ENCODE measurements around the gene ATOH8. TPM values are rescaled to one million over a fixed set of nuclear protein-coding genes. Genes with fewer than 3 reads are reported as not detected.

ATOH8 gene
- polyA plus RNA-seq, 1 experiment = 2.8 TPM

GRCh38 chr2:85831735-85832134, 77.9 kb downstream of the ATOH8 start:
- H3K27ac ChIP-seq (ENCODE audit: low read depth, low read length) = no peak overlapping the region
- ChIA-PET POLR2A (no interaction called here), CTCF (interaction anchor here (1.4 to 13.1 kb wide), 2 partner anchors 10 to 246 kb away, joined by 3 to 375 read pairs; no protein-coding TSS in a partner anchor)
- no peak for DNase-seq (ENCODE audit: low read depth, low spot score)
- H3K27me3 ChIP-seq (ENCODE audit: control insufficient read depth, insufficient read depth, low read length) = peaks cover 2% of the 10 kb centered on the region
- H3K4me3 ChIP-seq (ENCODE audit: low read depth, low read length) = no peak overlapping the region
- no peak for TF ChIP-seq CTCF (IDR thresholded peaks at IDR 0.05; ENCODE audit: low read depth, low read length)
- no peaks in the 10 kb centered on the region for H3K9me3 ChIP-seq (ENCODE audit: control insufficient read depth, insufficient read depth, low read length)

GRCh38 chr2:85834466-85834865, 80.7 kb downstream of the ATOH8 start:
- peaks cover 2% of the 10 kb centered on the region for H3K27me3 ChIP-seq (ENCODE audit: control insufficient read depth, insufficient read depth, low read length)
- no peak overlapping the region for H3K4me3 ChIP-seq (ENCODE audit: low read depth, low read length)
- no peaks in the 10 kb centered on the region for H3K9me3 ChIP-seq (ENCODE audit: control insufficient read depth, insufficient read depth, low read length)
- DNase-seq (ENCODE audit: low read depth, low spot score) = no peak
- H3K27ac ChIP-seq (ENCODE audit: low read depth, low read length) = no peak overlapping the region
- ChIA-PET POLR2A (no interaction called here), CTCF (interaction anchor here (0.7 to 2.3 kb wide), 2 partner anchors 52 to 245 kb away, joined by 3 to 6 read pairs; no protein-coding TSS in a partner anchor)
- no peak for TF ChIP-seq CTCF (IDR thresholded peaks at IDR 0.05; ENCODE audit: low read depth, low read length)

Small RNAs within 50 kb of the gene (small RNA-seq; reads per million reads assigned to genes)
- gene MIR6071 (ENCODE audit: insufficient read length, low read depth) (not detected), gene RN7SKP83 (ENCODE audit: insufficient read length, low read depth) (not detected), gene RNU1-38P (ENCODE audit: insufficient read length, low read depth) (not detected)

Other genes with a start within 250 kb of the ATOH8 start
- 362 and 409 TPM in 2 replicates for gene MAT2A, start 214.8 kb upstream of the ATOH8 start, polyA plus RNA-seq (2011; rRNA removed)
- 44.0 and 53.8 TPM in 2 replicates for gene GGCX, start 192.5 kb upstream of the ATOH8 start, polyA plus RNA-seq (2011; rRNA removed)
- gene VAMP8, start 176.4 kb upstream of the ATOH8 start, polyA plus RNA-seq (2011; rRNA removed) = 2.6 and 3.6 TPM in 2 replicates
- gene VAMP5, start 169.6 kb upstream of the ATOH8 start, polyA plus RNA-seq (2011; rRNA removed) = 100 and 123 TPM in 2 replicates
- 260 and 351 TPM in 2 replicates for gene RNF181, start 158.2 kb upstream of the ATOH8 start, polyA plus RNA-seq (2011; rRNA removed)
- 11.4 and 14.5 TPM in 2 replicates for gene TMEM150A, start 151.3 kb upstream of the ATOH8 start, polyA plus RNA-seq (2011; rRNA removed)
- 17.8 and 19.1 TPM in 2 replicates for gene C2orf68, start 141.9 kb upstream of the ATOH8 start, polyA plus RNA-seq (2011; rRNA removed)
- gene USP39, start 137.8 kb upstream of the ATOH8 start, polyA plus RNA-seq (2011; rRNA removed) = 52.6 and 53.8 TPM in 2 replicates
- not detected in 2 replicates for gene SFTPB, start 85.8 kb upstream of the ATOH8 start, polyA plus RNA-seq (2011; rRNA removed)
- not detected in 2 replicates for gene GNLY, start 59.6 kb upstream of the ATOH8 start, polyA plus RNA-seq (2011; rRNA removed)
- 22.3 and 26.8 TPM in 2 replicates for gene ST3GAL5, start 135.0 kb downstream of the ATOH8 start, polyA plus RNA-seq (2011; rRNA removed)